ENCODE results near the gene PROSER1.

- TF ChIP-seq, protein P1, sequence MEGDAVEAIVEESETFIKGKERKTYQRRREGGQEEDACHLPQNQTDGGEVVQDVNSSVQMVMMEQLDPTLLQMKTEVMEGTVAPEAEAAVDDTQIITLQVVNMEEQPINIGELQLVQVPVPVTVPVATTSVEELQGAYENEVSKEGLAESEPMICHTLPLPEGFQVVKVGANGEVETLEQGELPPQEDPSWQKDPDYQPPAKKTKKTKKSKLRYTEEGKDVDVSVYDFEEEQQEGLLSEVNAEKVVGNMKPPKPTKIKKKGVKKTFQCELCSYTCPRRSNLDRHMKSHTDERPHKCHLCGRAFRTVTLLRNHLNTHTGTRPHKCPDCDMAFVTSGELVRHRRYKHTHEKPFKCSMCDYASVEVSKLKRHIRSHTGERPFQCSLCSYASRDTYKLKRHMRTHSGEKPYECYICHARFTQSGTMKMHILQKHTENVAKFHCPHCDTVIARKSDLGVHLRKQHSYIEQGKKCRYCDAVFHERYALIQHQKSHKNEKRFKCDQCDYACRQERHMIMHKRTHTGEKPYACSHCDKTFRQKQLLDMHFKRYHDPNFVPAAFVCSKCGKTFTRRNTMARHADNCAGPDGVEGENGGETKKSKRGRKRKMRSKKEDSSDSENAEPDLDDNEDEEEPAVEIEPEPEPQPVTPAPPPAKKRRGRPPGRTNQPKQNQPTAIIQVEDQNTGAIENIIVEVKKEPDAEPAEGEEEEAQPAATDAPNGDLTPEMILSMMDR (IDR thresholded peaks at IDR 0.05): no peak
- no peak for TF ChIP-seq POLR2A (IDR thresholded peaks at IDR 0.05)
Observed at GRCh38 chr13:38960175-38960574, 77.7 kb downstream of the PROSER1 start.

Data from adrenal gland (tissue), 5 donors.